ENCODE measurements around the gene RARRES2. TPM values are rescaled to one million over a fixed set of nuclear protein-coding genes. Genes with fewer than 3 reads are reported as not detected.
A peak's percentile ranks its signal among the peaks of the same experiment; 100 is the strongest.

RARRES2 gene
- total RNA-seq, 1 experiment from 2014 or later = not detected

DNA sequence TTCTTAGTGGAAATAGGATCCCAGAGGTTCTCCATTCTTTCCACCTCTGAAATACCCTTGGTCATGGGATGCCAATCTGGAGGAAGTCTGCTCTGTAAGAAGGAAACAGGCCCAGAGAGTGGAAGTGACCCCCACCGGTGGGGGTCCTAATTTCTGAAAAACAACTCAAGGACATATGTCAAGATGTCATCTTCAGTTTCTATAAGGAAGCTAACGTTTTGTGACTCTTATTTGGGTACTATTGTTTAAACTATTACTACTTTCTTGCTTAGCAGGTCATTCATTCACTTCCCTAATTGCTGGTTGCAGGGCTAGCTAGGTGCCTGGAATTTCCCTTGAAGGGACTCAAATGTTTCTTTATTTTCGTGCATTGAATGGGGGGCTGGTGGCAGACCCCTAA is 35.8 kb upstream of the RARRES2 start:
- no peak for DNase-seq (ENCODE audit: low read depth)

DNA sequence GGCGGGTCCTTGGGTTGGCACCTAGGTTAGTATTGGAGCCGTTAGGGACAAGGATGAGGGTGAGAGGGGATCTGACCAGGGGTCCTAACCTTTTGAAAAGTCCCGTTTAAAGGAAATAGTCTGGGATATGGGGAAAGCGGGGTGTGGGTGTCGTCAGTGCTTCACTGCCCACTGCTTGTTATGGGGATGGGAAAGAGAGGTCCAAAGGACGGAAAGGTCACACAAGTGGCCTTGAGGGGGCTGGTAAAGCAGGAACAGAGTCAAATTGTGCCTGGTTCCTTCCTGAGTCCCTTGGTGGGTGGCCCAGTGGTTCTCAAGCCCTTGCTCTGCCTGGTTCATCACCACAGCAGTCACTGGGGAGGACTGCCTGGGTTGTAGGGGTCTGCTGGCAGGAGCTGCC is 35.1 kb upstream of the RARRES2 start:
- no peak for DNase-seq (ENCODE audit: low read depth)

DNA sequence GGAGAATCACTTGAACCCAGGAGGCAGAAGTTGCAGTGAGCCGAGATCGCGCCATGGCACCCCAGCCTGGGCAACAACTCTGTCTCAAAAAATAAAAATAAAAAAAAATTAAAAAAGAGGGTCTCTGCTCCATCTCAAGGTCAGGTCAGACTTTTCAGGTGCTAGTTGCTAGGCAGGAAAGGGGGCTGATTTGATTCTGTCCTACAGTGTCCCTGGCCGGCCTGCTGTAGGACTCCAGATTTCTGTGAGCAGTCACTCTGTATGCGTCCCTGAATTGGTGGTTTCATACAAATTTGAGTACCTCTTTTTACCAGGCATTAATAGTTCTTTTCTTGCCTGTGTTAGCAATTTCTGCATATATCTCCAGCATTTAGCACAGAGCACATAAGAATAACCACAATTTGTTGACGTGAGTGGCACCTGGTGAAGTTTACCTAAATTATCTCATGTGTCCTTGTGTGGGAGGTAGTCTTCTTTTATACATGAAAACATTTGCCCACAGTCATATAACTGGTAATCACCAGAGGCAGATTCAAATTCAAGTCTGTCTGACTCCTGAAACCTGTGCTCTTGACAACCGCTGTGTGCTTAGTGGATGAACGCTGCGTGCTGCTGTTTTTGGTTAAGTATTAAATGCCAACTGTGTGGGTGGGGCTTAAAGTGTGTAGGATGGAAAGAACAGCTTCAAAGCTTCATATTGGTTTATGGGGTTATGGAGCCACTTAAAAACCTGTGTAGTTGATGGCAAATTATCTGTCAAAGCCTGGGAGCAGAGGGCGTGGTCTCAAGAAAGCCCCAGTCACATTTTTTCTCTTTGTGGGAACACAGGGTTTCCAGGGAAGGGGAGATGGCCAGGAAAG is 34.5 kb upstream of the RARRES2 start:
- DNase-seq (ENCODE audit: low read depth) = no peak

DNA sequence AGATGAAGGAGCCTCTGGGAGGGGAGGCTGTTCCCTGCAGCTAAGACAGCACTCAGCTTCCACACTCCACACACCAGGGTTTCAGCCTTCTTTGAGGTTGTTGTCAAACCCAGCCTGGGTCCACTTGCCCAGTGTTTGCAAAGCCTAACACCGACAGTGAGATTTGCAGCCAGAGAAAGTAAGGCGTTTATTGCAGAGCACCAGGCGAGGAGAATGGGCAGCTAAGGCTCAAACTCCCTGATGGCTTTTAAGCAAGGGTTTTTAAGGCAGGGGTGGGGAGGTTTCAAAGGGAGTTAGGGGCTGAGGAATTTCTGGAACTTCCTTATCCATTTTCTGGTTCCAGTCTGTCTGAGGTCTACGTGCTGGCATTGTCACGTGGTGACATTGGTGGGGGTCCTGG is 33.0 kb upstream of the RARRES2 start:
- DNase-seq (ENCODE audit: low read depth) = no peak

DNA sequence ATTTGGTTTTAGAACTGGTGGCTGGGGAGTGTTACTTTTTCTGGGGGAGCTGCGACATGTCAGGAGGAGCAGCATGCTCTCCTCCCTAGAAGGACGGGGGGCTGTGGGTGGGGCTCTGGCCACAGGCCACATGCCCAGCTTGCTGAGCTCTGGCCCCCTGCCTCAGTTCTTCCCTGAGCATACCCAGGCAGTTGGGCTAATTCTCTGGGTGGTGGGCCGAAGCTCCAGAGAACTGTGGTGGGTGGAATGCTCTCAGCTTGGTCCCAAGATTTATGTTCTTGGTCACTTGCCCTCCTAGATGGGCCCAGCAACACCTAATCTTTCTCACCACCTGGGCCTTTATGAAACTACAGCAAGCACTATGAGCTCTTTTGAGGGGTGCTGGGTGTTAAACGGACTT is 32.6 kb upstream of the RARRES2 start:
- DNase-seq (ENCODE audit: low read depth) = no peak

GRCh38 chr7:150373049-150373801 is 31.8 kb upstream of the RARRES2 start:
- DNase-seq (ENCODE audit: low read depth) = no peak

GRCh38 chr7:150372271-150373048 is 31.0 kb upstream of the RARRES2 start:
- no peak for DNase-seq (ENCODE audit: low read depth)

- no peak for DNase-seq (ENCODE audit: low read depth)
Observed at GRCh38 chr7:150371996-150372270, 30.5 kb upstream of the RARRES2 start.

DNA sequence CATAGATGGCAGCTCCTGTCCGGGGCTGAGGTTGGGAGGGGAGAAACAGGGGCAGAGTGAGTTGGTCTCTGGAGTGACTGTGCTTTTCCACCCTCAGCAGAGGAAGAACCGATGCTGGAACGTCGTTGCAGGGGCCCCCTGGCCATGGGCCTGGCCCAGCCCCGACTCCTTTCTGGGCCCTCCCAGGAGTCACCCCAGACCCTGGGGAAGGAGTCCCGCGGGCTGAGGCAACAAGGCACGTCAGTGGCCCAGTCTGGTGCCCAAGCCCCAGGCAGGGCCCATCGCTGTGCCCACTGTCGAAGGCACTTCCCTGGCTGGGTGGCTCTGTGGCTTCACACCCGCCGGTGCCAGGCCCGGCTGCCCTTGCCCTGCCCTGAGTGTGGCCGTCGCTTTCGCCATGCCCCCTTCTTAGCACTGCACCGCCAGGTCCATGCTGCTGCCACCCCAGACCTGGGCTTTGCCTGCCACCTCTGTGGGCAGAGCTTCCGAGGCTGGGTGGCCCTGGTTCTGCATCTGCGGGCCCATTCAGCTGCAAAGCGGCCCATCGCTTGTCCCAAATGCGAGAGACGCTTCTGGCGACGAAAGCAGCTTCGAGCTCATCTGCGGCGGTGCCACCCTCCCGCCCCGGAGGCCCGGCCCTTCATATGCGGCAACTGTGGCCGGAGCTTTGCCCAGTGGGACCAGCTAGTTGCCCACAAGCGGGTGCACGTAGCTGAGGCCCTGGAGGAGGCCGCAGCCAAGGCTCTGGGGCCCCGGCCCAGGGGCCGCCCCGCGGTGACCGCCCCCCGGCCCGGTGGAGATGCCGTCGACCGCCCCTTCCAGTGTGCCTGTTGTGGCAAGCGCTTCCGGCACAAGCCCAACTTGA is 29.9 kb upstream of the RARRES2 start:
- DNase-seq (ENCODE audit: low read depth) = no peak

DNA sequence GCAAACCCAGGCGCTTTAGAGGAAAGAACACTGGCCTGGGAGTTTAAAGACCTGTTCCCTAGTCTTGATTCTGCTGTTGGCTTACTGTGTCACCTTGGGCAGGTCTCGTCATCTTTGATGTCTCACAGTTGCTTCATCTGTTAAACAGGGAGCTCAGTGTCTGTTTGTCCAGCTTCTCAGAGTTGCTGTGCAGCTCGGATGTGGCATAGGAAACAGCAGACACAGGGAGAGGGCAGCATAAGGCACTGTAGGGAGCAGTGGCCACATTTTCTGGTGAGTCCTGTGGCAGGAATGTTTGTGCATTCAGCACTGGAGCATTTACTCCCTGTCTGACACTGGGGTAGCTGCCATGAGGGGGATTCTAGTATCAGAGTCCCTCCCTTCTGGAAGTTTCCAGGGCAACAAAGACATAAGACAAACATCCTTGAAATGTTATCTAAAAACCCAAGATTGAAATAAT is 29.2 kb upstream of the RARRES2 start:
- DNase-seq (ENCODE audit: low read depth) = no peak

DNA sequence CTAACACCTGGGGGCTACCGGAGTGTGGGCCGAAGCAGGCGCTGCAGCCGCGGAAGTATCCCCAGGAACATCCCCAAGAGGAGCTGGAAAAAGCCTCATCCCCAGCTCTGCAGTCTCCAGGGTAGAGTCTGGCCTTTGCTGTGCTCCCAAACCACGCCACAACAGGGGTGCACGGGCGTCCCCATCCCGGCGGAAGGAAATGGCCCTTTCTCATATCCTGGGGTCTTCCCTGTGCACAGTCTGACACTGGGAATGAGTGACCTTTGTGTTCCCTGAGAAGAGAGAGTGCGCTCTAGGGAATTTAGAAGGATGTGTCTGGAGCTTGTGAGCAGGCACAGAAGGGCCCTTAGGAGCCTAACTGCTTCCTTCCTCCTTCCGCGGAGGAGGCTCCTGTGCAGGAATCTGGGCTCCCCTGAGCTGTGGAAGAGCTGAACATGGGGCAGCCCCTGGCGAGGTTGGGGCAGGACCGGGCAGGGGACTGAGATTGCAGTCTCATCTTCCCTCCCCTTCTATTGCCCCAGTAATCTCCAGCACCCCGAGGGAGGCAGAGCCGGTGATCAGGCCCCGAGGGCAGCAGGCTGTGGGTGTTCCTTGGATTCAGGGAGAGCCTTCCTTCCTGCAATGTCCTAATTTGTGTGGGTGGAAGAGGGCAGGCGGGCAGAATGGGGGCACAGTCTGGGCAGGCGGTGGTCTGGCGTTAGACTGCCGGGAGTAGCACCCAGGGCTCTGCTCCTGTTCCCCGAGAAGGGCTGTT is 28.5 kb upstream of the RARRES2 start:
- DNase-seq (ENCODE audit: low read depth) = no peak

DNA sequence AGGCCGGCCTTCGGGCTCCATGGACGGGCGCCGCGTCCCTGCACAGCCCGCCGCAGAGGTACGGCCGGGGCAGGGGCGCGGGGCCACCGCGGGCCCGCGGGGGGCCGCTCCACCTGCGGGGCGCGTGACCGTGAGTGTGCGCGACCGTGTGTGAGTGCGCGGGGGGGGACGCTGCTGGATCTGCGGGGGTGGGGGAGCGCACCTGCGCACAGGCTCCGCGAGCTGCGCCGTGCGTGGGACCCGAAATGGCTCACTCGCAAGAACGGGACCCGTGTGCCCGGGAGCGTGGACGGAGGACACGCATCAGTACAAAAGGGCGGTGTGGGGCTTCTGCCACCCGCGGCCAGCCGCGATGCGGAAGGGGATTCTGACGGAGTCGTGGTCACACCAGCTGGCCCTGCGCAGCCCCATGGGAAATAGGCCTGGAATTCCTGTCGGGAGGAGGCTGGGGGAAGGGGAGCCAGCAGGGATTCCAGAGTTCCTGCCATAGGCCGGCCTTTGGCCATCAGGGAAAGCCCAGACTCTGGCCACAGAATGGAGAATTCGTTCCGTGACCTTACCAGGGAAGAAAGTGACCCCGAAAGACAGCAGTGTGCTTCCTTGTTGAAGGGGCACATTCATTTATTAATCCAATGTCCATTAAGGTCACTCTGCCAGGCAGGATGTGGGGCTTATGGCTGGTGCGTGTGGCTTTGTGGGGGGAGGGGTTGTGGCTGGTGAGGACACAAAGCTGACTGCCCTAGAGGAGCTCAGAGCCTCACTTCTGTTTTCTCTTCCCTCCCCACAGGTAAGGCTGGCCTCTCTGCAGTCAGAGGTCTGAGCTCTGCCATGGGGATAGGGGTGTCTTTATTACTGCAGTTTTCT is 27.7 kb upstream of the RARRES2 start:
- DNase-seq (ENCODE audit: low read depth) = peak; percentile 53

GRCh38 chr7:150368096-150368883 is 26.9 kb upstream of the RARRES2 start, which contains the start of gene REPIN1:
Gene REPIN1 (plus strand): TSS chr7:150368822. CDS start chr7:150369712, 890 bp downstream.
- peak; percentile 65 for DNase-seq (ENCODE audit: low read depth)

GRCh38 chr7:150367677-150368095 is 26.3 kb upstream of the RARRES2 start:
- DNase-seq (ENCODE audit: low read depth) = no peak

- no peak for DNase-seq (ENCODE audit: low read depth)
Observed at GRCh38 chr7:150365673-150366398, 24.4 kb upstream of the RARRES2 start.

GRCh38 chr7:150365194-150365593 is 23.8 kb upstream of the RARRES2 start:
- DNase-seq (ENCODE audit: low read depth) = no peak

DNA sequence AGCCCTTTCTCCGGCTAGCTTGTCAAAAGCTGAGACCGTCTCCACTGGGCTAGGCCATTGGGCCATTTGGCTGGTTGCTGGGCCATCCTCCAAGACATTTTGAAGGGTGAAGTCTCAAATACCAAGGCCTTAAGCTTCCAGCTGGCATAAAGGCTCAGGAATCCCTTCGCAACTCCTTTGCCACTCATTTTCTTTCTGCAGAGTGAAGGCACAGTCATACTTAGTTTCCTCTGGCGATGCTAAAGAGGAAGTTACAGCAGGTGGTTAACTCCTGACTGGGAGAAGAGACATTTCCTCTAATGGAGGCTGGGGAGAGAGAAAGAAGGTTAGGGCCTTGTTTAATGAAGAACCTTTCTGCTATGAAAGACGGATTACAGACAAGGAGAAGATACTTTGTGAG is 22.4 kb upstream of the RARRES2 start:
- no peak for DNase-seq (ENCODE audit: low read depth)

GRCh38 chr7:150363370-150363769 is 21.9 kb upstream of the RARRES2 start:
- peak; percentile 42 for DNase-seq (ENCODE audit: low read depth)

Data from HT1080 (cell line).